HG03025 (cell line): ENCODE results near the gene SHISA5.
"Not testable (repeated sequence)": the region's sequence is repeated elsewhere in the genome, so short reads cannot be mapped to it uniquely, and the experiment has no call there.

Source experiments
- ATAC-seq: cut with Tn5 transposase; IDR thresholded peaks from one replicate; pipeline ENCODE4 v1.9.1; 2021; ENCODE audit warnings: mild to moderate bottlenecking, moderate library complexity; ENCODE audit not compliant: unreplicated experiment, low FRiP score

The SHISA5 gene

DNA sequence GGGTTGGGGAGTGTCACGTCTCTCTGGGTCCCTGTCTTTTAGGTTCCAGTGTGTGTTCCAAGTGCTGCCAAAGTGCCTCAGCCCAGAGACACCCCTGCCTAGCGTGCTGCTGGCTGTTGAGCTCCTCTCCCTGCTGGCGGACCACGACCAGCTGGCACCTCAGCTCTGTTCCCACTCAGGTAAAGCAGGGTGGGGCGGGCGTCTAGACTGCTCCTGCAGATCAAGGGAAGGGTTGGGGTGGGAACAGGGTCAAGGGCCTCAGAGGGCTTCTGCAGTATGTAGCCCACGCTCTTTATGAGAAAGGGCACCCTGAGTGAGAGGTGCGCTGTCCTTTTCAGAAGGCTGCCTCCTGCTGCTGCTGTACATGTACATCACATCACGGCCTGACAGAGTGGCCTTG lies 40.3 kb downstream of the SHISA5 start:
- no peak for ATAC-seq

DNA sequence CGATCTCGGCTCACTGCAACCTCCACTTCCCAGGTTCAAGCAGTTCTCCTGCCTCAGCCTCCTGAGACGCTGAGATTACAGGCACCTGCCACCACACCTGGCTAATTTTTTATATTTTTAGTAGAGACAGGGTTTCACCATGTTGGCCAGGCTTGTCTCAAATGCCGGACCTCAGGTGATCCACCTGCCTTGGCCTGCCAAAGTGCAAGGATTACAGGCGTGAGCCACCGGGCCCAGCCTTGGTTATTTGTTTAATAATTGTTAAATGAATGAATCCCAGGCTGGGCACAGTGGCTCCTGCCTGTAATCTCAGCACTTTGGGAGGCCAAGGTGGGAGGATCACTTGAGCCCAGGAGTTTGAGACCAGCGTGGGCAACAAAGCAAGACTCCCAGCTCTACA lies 42.2 kb downstream of the SHISA5 start:
- not testable (repeated sequence) for ATAC-seq

DNA sequence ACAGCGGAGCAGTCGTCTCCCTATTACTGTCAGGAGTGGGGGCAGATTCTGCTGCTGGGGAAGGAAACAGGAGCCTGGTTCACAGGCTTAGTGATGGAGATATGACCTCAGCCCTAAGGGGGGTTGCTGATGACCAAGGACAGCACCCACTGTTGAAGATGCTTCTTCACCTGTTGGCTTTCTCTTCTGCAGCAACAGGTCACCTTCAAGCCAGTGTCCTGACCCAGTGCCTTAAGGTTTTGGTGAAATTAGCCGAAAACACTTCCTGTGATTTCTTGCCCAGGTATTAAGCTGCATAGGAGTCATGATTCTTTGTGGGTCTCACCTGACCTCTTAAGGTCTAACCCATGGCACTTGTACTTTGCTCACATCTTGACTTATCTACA lies 43.5 kb downstream of the SHISA5 start:
- no peak for ATAC-seq

DNA sequence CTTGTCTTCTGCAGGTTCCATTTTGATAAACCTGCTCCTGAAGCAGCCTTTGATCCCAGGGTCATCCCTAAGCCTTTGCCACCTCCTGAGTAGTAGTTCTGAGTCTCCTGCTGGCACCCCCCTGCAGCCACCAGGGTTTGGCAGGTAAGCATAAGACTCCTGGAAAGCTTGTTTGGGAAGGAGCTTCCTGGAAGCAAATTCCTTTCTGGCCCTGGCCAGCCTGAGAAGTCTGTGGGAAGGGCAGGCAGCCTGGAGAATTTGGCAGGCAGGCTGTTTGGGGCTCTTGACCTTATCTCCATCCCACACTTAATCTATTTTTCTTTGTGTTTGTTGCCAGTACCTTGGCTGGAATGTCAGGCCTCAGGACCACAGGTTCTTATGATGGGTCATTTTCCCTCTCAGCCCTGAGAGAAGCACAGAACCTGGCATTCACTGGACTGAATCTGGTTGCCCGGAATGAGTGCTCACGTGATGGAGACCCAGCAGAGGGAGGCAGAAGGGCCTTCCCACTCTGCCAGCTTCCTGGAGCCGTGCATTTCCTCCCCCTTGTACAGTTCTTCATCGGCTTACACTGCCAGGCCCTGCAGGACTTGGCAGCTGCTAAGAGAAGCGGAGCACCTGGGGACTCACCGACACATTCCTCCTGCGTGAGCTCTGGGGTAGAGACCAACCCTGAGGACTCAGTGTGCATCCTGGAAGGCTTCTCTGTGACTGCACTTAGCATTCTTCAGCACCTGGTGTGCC lies 44.0 kb downstream of the SHISA5 start:
- ATAC-seq, result no peak

DNA sequence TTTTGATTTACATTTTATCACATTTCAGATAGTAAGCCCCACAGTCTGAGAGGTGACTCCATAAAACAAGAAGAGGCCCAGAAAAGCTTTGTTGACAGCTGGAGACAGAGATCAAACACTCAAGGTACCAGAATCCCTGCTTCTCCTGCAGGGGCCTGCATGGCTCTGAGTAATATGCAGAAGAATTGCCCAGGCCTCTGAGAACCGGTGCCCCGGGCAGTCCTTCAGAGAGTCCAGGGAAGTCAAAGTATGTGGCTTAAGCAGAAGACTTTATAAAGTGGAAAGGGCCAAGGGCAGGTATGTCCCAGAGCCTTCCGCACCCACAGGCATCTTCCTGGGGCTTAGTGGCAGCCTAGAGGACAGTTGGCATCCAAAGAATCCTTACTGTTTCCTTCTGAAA lies 44.6 kb downstream of the SHISA5 start:
- ATAC-seq, result no peak

DNA sequence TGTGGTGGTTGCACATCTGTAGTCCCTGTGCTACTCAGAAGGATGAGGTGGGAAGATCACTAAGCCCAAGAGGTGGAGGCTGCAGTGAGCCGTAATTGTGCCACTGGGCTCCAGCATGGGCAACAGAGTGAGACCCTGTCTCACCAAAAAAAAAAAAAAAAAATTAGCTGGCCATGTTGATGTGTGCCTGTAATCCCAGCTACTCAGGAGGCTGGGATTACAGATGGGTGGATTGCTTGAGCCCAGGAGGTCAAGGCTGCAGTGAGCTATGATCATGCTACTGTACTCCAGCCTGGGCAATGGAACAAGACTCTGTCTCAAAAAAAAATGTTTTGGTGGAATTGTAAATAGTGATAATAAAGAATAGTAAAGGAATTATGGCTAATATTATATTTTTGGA lies 47.5 kb downstream of the SHISA5 start:
- ATAC-seq, result no peak

DNA sequence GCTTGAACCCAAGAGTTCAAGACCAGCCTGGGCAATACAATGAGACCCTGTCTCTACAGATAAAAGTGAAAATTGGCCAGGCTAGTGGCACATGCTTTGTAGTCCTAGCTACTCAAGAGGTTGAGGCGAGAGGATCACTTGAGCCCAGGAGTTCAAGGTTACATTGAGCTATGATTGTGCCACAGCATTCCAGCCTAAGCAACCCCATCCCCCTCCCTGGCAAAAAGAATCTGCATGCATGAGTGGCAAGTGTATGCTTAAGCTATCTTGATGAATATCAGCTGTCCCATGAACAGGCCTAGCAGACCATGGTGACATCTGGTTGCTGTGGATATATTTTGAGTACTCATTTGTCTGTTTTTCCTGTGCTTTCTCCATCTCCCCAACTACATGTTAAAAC lies 52.7 kb downstream of the SHISA5 start:
- ATAC-seq, result no peak

DNA sequence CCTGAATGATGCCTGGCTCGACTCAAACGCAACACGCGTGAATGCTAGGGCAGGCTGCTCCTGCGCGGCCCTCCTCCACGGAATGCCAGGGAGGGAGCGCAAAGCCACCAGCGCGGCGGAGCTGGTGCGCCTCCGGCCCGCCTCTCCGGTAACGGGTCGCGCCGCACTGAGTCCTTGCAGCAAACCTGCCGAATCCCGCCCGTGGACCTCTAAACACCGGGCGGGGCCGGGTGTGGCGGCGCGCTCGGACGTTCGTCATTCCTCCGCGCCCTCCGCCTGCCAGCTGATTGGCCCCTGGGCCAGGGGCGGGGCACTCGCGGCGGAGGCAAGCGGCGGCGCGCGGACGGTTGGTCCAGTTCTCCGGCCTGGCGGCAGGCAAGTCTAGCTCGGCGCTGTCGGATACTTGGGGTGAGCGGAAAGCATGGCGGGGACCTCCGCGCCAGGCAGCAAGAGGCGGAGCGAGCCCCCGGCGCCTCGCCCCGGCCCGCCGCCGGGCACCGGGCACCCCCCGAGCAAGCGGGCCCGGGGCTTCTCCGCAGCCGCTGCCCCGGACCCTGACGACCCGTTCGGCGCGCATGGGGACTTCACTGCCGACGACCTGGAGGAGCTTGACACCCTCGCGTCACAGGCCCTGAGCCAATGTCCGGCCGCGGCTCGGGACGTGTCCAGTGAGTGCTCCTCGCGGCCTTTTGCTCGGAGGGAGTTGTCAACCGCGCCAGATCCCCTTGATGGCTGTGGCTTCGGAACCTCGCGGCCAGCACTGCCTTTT lies 57.4 kb downstream of the SHISA5 start, which contains the start of gene ATRIP:
TSS of gene ATRIP (plus strand) at position 313 of the 769 bp plus-strand sequence. CDS start at position 422, 109 bp downstream.
- ATAC-seq, result peak; percentile 79

DNA sequence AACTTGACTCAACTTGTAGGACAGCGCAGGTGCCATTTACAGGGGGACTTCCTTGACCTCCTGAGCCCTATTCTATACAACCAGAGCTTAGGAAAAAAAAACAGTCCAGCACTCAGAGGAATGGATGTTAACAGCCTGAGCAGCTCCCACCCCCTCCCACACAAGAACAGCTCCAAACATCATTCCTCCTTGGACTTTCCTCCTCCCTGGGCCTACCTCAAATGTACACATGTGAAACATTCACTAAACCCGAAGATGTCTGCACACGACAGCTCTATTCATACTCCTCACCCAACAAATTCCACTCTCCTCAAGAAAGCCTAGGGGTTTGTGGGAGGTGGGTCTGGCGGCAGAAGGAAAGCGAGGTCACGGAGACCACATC lies 57.9 kb downstream of the SHISA5 start:
- no peak for ATAC-seq

DNA sequence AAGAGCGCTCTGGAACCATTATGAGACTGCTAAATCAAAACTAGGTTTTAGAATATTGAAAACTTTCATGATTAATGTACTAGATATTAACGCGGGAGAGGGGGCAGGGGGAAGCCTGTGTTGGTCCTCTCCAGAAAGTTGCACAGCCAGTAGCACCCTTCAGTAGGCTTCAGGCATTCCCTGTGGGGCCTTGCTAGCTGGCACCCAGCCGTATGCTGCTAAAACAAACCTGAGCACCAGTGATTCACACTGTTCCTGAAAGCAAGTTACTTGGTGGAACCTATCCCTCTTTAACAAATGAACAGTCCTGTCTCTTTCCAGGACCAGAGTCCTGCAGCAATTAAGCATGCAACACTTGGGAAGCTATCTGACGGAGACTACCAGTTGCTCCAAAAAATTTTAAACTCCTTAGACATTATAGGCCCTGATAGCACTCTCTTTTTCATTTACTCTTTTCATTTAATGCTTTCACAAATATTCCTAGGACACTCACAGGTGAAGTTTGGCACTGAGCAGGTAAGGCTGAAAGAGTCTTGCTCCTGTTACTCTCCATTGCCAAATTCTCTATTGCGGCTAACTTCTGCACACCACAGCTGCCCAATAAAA lies 58.6 kb downstream of the SHISA5 start:
- no peak for ATAC-seq

DNA sequence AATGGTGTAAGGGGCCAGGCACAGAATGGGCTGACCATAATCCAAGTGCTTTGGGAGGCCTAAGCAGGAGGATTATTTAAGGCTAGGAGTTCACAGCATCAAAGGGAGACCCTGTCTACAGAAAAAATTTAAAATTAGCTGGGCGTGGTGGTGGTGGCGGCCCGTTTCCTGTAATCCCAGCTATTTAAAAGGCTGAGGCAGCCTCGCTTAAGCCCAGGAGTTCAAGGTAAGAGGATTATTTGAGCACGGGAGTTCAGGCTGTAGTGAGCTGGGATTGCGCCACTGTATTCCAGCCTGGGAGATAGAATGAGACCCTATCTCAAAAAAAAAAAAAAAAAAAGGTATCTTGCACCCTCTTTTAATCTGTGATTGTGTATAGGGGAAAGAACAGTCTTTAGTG lies 62.0 kb downstream of the SHISA5 start:
- ATAC-seq, result no peak

DNA sequence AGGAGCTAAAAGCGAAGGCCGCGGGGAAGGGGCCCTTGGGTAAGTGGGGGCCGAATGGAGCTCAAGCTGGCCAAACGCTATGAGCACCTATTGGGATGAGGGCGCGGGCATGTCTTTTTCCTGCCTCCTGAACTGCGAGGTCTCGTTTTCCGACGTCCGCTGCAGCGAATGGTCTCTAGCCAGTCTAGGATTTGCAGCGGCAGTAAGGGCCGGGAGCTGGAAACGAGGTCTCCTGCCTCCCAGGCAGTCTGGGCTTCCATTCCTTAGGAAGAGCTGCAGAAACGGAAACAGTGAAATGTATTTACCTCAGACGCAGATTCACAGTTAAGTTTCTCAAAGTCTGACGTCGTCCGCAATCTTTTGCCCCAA lies 63.4 kb downstream of the SHISA5 start:
- ATAC-seq, result no peak

DNA sequence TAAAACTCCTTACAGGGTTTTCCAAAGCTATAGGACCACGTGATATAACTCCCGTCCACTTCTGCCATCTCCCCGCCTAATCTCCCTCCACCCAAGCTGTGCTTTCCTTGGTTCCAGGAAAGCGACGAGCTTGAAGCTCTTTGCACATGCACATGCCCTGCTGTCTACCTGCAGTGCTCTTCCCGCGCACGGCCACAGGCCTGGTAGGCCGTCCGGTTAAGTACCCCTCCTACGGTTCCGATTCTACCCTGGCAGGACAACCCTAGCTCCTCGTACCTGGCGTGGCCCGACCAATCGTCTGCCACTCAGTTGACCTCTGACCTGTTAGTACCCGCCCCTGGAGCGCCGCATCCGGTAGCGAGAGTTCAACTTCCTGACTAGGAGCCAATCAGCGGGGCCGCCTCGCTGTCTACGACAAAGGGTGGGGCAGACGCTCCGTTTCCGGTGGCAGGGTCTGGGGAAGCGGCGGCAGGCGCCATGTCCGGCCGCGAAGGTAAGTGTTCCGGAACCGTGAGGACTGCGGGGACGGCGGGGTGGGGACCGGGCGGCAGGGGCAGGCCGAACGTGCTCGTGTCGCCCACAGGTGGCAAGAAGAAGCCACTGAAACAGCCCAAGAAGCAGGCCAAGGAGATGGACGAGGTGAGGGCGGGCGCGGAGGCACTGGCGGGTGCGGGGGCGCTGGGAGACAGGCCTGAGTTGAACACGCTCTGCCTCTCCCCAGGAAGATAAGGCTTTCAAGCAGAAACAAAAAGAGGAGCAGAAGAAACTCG lies 64.0 kb downstream of the SHISA5 start, which contains the start of the genes CCDC51 and TMA7:
TSS of gene CCDC51 (minus strand) at position 300 of the 770 bp plus-strand sequence. CDS start 4,991 bp downstream, outside the sequence.
TSS of gene TMA7 (plus strand) at position 438 of the 770 bp plus-strand sequence. CDS start at position 478, 40 bp downstream.
- ATAC-seq, result peak; percentile 94

DNA sequence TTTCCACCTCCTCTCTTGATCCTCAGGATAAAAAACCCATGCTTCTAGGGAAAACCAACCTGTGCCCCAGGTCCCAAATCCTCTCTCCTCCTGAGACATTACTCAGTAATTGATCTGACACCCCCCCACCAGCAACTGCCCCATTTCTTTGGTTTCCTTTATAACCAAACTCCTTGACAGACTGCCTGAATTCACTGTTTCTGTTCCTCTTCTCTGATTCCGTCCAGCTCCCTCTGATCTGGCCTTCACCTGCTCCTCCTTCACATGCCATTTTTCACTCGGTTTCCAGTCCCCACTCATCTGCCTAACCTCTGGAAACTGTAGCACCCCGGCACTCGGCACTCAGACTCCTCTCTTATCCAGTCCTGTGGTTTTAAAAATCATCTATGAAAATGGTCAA lies 66.2 kb downstream of the SHISA5 start:
- ATAC-seq, result no peak

DNA sequence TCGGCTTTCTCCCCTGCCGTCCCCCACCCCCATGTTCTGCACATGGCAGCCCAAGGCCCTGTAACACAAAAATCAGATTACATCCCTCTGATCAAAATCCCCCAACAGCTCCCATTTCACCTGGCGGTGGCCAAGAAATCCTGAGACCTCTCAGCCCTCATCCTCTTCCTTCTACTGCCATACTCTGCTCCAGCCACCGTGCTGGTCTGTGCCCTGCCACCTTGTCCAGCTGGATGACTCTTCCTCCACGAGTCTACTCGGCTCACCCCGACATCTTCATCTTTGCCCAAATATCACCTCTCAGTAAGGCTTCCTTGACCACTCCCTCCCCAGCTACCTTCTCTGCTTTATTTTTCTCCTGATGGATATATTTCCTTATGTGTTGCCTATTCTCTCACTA lies 67.1 kb downstream of the SHISA5 start:
- ATAC-seq, result no peak

DNA sequence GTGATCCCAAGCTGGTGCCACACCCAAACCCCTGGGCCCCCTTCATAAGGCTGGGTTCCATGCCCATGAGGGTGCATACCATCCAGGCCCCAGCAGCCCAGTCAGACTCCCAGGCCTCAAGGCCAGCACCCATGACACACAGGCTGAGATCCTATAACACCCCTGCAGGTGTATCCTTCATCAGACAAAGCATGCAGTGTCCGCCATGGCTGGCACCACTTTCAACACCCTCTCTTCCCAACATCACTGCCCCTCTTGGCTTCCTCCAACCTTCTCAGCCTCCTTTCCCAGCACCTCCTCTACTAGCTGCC lies 67.5 kb downstream of the SHISA5 start:
- no peak for ATAC-seq

DNA sequence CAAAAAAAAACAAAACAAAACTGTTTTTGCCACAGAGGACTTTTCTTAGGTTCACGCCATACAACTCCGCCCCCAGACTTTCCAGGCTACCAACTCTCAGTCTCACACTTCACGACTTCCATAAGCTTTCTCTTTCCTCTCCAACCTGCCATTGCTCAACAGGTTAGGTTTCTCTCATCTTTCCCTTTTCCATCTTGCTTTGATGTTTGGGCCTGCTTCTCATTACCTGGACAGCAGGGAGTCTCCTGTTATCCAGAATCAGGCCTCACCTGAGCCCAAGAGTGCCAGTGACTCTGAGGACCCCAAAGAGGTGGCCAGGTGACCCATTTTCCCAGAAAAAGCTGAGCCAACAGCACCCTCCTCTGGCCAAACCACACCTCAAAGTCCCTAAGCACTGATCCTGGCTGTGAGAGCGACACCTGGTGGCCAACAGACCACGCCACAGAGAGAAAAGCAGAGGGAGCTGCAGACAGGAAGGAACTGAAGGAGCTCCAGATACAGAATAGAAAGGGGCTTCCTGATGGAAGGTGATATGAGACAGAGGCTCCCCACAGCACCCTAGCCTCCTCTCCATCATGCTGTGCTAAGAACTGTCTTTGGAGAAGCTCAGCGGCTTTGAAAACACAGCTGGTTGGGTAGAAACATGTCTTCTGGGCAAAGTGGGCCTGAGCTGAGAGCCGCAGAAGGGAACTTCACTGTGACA lies 68.0 kb downstream of the SHISA5 start:
- ATAC-seq, result no peak

DNA sequence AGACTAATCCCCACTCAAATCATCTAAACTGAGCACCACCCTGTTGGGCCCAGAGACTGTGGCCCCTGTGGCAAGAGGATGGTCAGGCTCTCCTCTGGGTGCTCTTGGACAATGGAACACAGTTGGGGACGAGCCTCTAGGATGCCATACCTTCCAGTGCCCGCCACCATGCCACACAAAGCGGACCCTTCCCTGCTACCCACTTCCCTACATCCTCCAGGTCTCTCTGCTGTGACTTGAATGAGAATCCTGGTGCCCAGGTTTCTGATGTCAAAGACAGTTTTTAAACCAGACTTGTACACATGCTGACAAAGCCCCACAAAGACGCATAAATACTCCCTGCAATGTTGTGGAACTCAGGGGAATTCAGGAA lies 68.8 kb downstream of the SHISA5 start:
- ATAC-seq, result no peak

DNA sequence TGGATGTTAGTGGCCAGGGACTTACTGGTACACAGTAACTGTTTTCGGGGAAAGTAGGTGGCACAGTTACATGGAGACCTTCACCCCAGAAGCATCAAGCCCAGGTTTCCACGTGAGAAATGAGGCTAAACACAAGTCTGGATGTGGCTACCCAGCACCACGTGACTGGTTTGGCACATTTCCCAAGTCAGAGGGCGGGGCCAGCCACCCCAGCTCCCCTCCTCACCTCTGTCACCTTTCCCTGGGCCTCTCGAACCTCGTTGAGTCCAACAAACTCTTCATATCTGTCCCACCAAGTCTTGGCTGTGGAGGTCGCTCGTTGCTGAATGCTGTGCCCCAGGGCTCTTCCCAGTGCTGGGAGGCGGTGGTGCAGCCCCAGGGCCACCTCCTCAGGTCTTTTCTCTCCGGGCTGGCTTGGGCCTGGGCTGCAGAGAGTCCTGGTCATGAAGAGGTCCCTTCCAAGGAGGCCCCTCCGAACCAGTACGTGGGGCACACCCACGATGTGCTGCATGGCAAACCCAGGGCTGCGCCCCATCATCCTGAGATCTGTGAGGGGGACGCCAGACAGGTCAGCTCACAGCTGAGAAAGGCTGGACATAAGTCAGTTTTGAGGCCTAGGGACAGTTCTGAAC lies 69.3 kb downstream of the SHISA5 start:
- no peak for ATAC-seq
